Myocyte (in vitro differentiated cells): ENCODE data around the gene TTC16. TPM values are rescaled to one million over a fixed set of nuclear protein-coding genes. Genes with fewer than 3 reads are reported as not detected.

ENCODE experiments used
- DNase-seq: peaks from one replicate; pipeline ENCODE4 v3.0.0-alpha.2; 2012; ENCODE audit warnings: low read depth
- total RNA-seq: library from RNA; depleted of rRNA; stranded (reverse); fragments of >200 nt; gene quantifications from 2 replicates; pipeline ENCODE4 v1.2.3, GENCODE V29; 2014

TTC16 gene
- total RNA-seq, 1 donor from 2014 or later, result not detected

DNA sequence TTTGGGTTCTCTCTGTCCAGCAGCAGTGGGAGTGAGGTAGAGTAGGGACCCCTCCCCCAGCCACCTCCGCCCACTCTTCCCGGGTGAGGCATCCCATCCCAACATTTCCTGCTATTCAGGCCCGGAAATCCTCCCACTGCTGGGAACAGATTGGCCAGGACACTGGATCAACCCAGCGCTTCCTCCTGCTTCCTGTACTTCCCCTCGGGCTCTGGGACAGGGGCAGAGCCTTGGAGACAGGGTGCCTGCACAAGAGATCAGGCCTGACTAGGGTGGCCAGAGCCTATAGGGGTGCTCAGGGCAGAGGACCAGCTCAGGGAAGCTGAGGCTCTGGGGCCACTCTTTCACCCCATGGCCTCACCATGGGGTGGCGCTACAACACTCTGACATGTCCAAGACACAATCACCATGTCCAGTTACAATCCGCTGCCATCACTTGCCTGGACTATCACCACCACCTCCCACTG is 48.1 kb downstream of the TTC16 start:
- DNase-seq, result no peak

DNA sequence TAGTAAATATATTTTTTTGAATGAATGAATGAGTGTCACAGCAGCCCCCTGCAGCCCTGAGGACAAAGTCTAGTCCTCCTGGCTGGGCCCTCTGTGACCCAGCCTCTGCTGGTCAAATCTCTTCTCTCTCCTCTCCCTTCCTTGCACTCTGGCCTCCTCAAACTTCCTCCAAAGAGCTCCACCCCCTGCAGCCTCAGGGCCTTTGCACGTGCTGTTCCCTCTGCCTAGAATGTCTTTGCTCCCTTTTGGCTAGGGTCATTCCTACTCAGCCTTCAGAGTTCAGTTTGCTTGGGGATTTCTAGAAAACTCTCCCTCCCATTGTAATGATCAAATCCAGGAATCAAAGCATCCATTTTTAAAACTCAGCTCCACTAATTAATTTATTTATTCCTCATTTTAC is 49.5 kb downstream of the TTC16 start:
- DNase-seq, result no peak

DNA sequence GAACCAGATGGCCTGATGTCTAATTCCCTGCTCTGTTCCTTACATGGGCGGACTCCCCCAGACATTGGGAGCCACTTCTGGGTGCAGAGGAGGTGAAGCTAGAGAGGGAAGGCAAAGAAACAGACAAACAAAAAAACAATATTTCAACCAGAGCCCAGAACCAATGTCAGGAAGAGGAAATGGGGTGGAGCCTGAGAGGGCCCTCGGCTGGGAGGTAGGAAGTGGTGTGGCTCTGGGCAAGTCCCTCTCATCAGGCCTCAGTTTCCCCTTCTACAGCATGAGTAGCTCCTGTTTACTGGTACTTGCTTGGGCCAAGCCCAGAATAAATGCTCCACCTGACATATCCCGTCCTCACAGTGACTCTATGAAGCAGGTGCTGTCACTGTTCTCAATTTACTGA is 51.5 kb downstream of the TTC16 start:
- DNase-seq, result no peak

DNA sequence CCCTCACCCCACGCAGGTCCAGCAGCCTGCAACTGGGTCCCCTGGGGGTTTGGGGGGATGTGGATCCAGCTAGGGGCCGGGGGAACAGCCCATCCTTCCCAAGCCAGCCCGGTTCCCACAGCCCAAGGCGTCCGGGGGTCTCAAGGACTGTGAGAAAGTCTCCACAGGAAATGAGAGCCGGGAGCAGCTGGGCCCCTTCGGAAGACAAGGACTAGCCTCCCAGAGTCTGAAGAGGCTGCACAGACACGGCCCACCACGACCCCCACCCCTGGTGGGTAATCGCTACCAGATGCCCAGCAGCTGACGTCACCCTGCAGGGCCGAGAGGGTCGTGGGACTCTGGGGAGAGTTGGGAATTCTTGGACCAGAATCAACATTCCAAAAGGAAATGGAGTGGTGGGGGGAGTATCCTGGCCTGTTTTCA is 52.0 kb downstream of the TTC16 start:
- no peak for DNase-seq

DNA sequence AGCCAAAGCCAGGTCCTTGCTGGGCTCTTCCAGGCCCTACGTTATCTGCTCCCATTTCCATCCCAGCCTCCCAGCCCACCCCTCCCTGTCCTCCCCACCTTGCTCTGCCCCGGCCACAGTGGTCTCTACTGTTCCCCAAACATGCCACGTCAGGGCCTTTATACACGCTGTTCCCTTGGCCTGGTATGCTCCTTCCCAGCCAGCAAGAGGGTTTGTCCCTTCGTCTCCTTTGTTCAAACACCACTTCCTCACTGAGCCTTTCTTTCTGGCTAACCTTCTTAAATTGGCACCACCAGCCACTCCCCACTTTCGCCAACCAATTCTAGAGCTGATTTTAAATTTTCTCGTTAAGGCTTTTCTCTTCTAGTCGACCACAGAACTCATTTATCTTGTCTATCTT is 52.8 kb downstream of the TTC16 start:
- no peak for DNase-seq

DNA sequence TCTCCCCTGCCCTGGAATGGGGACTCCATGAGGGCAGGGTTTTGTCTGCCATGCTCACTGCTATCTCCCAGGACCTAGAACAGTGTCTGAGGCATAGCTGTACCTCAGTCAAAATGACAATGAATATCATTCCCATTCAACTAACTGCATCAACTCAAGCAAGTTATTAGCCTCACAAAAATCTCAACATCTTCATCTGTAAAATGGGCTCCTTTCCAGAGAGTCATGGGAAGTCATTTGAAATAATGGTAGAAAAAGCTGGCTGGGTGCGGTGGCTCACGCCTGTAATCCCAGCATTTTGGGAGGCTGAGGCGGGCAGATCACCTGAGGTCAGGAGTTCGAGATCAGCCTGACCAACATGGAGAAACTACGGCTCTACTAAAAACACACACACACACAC is 53.2 kb downstream of the TTC16 start:
- DNase-seq, result no peak

DNA sequence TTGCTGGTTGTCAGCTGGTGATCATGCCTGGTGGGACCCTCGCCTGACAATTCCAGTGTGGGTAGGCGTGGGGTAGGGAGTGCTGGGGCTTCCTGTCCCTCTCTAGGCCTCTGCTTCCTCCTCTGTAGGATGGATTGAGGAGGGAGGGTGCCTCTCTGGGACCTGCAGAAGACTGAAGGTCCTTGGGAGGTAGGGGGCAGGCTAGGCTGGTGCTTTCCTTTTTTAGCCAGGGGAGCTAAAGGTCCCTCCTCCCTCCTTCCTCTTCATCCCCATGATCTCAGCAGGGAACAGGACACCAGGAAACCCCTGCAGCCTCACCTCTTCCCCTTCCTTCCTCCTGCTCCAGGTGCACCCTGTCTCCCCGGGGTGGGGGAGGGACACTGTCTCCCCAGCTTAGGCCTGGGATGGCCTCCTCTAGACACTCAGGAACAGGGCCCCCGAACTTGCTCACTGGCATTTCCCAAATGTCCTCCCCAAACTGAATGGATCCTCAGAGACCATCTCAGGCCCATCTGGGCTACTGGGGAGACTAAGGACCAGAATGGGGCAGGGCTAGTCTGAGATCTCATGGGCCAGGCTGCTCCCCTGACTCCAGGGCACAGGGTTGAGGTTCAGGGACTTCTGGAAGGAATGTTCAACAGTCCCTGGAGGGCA is 54.2 kb downstream of the TTC16 start:
- no peak for DNase-seq

DNA sequence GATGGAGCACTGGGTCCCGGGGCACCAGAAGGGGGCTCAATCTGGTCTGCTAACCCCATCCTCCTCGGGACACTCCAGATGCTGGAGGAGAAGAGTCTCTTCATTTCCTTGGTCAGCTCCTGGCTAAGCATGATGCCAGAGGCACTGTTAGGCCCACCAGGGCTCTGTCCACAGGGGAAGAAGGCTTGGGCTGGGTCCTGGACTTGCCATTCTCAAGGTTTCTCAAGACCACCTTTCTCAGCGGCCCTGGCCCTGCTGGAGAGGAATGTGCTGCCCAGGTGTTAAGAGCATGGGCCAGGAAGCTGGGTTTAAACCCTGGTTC is 54.7 kb downstream of the TTC16 start:
- DNase-seq, result no peak

DNA sequence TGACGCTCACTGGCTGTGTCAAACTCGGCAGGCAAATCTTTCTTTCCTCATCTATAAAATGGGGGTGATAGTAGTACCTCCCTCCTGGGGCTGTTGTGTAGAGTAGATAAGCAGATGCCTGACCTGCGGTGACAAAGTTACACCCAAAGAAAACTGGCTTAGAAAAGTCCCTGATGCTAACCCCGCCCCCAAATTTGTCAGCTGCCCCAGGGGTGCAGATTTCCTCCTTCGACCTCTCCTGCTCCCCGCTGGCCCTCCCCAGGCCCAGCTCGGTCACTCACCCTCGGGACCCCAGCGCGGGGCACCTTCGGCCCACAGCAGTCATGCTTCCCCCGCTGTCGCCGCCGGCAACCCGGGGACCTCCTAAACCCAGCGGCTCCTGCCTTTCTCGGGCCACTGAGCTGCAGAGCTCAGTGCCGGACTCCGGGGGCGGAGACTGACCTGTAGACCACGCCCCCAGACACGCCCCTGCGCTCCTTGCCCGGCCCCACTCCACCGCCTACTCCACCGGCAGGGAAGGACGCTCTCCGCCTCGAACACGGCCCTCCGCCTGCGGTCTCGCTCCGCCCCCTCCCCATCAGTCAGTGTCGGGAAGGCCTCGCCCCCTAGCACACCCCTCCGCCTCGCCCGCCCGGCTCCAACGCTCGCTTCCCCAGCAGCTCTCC is 55.2 kb downstream of the TTC16 start:
- peak; percentile 94 for DNase-seq

DNA sequence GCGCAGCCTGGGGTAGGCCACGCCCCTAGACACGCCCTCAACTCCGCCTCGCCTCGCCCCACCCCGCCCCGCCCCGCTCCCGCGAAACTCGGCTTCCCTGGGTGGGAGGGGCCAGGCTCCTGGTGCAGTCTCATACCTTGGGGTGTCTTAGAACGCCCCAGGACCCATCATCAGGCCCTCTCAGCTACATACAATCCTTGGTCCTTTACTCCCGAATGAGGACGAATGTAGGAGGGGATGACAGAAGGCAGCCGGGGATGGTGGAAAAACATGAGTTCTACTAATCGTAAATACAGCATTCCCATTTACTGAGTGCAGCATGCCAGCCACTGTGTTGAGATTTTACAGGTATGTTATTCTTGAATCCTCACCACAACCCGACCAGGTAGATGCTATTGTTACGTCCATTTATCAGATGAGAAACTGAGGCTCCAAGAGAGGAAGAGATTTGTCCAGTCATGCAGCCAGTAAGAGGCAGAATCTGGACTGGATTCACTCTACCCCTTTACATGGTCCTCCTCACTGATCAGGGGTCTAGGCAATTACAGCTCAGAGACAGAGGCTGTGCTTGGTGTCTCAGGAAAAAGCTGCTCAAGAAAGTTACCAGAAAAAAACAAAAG is 55.8 kb downstream of the TTC16 start:
- no peak for DNase-seq

DNA sequence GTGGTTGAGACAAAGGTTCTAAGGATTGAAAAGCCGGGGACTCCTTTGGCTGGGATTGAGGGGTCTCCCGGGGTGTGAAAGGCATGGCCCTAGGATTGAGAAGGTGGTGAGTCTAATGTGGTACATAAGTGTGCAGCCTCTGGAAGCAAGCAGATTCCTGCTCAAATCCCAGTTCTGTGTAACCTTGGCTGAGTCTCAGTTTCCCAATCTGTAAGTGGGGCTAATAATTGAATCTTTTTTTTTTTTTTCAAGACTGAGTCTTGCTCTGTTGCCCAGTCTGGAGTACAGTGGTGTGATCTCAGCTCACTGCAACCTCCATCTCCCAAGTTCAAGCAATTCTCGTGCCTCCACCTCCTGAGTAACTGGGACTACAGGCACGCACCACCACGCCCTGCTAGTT is 56.7 kb downstream of the TTC16 start:
- no peak for DNase-seq

DNA sequence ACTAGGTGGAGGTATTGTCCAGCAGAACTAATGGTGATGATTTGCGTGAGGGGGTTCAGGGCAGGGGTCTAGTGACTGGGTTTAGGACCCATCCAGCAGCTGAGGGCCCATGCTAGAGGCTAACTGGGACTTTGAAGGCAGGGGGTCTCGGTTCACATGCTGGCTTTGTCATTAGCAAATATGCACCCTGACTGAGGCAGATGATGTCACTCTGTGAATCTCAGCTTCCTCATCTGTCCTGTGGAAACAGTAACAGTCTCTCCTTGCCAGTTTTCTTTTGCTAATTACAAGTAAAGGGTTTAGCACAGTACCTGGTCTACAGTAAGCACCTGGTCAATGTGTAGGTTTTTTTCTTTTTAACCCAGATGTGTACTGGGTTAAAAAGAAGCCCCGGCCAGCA is 57.4 kb downstream of the TTC16 start:
- no peak for DNase-seq

DNA sequence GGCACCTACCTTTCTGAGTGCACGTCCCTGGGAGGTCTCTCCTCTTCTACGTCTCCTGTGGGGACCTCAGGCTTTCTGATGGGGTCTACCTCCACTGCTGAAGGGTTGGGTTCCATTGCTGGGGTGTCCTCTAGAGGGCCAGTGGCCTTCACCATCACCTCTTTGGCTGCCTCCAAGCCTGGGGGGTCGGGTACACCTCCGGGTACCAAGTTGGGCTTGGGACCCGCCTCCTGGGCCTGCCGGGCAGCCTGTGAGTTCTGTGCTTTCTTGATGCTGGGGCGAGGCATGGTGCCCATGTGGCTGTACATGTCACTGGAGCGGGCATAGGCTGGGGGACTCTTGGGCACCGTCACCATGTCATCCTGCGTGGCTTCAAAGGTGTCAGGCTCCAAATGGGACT is 58.1 kb downstream of the TTC16 start:
- DNase-seq, result no peak

DNA sequence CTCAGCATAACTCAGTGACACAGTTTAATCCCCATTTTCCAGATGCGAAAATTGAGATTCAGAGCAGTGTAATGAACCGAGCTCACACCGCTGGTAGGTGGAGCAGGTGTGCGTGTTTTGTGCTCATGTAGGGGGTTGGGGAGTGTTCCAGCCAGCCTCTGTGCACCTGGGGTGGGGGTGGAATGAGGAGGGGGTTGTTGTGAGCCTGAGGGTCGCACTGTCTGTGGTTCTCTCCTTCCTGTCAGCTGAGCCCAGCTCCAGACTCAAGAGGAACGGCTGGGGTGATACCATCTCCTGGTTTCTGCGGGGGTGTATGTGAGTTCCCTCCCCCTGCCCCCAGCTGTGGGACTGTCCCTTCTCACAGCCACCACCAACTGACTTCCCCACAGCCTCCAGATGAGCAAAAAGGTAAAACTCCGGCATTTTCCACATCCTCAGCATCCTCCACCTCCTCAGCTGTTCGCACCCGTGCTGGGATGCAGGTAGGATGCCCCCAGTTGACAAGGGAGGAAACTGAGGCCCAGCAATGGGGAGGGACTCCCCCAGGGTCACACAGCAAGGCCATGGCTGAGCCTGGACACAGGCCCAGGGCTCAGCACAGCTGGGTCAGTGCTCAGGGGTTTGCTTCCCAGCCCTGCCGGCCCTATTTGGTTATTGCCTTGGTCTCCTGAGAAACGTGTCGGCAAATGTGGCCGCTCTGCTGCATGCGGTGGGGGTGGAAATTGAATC is 60.5 kb downstream of the TTC16 start:
- no peak for DNase-seq

DNA sequence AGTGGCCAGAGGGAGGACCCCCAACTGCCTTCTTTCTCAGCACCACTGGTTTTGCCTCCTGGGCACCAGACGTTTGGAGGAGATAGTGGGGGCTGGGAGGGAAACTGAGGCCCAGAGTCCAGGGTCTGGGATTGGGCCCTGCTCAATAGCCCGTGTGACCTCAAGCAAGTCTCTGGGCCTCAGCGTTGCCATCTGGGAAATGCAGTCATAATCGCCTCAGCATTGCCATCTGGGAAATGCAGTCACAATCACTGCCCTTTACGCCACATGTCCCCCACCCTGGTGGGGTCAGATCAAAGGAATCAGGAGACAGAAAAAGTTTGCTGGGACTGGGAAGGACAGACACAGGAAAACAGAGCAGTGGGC is 61.0 kb downstream of the TTC16 start:
- DNase-seq, result no peak

DNA sequence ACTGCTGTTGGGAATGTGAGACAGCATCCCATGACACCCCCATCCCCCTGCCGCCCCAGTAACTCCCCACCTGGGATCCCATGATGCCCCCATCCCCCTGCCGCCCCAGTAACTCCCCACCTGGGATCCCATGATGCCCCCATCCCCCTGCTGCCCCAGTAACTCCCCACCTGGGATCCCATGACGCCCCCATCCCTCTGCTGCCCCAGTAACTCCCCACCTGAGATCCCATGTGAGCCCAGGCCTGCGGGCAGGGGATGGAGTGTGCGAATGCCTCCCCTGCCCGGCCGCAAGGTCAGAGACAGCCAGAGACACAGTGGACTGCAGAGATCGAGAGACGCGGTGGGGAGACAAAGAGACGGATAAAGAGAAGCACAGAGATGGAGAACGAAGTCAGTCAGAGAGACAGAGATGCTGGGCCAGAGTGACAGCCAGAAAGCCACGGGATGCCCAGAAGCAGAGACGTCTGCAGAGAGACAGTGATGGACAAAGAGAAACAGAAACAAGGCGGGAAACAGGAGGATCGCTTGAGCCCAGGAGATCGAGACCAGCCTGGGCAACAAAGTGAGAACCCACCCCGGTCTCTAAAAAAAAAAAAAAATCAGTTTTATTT is 61.6 kb downstream of the TTC16 start:
- no peak for DNase-seq

DNA sequence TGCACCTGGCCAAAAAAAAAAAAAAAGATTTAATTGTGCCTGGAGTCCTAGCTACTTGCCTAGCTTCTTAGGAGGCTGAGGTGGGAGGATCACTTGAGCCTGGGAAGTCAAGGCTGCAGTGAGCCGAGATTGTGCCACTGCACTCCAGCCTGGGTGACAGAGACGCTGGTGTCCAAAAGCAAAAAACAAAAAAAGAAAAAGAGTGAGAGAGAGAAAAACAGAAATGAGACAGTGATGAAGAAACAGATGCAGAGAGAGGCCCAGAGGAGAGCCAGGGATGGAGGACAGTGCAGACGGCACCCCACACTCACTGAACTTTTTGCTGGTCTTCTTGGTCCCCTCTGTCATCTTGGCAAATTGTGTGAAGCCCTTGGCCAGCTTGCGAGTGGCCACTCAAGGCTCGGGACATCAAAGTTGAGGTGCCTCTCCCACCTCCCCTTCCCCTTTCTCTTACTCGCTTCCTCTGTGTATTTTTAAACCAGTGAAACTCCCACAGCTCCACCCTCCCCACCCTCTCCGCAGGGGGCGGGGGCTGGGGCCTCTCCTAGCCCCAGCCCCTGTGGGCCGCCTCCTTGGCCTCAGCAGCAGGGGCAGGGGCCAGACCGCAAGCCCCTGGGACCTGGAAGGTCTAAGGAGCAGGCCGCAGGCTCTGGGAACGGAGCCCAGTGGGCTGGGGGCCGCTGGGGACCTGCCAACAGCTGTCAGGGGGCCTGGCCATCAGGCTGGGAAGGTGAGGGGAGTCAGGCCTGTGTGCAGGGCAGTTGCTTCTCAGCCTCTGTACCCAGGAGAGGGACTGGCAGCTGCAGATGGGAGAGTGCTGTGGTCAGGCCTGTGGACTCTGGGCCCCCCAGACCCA is 62.6 kb downstream of the TTC16 start, which contains the start of gene SH2D3C:
SH2D3C (minus strand) TSS at position 387 of the 856 bp plus-strand sequence; CDS start at position 348, 39 bp downstream.
- DNase-seq, result no peak

DNA sequence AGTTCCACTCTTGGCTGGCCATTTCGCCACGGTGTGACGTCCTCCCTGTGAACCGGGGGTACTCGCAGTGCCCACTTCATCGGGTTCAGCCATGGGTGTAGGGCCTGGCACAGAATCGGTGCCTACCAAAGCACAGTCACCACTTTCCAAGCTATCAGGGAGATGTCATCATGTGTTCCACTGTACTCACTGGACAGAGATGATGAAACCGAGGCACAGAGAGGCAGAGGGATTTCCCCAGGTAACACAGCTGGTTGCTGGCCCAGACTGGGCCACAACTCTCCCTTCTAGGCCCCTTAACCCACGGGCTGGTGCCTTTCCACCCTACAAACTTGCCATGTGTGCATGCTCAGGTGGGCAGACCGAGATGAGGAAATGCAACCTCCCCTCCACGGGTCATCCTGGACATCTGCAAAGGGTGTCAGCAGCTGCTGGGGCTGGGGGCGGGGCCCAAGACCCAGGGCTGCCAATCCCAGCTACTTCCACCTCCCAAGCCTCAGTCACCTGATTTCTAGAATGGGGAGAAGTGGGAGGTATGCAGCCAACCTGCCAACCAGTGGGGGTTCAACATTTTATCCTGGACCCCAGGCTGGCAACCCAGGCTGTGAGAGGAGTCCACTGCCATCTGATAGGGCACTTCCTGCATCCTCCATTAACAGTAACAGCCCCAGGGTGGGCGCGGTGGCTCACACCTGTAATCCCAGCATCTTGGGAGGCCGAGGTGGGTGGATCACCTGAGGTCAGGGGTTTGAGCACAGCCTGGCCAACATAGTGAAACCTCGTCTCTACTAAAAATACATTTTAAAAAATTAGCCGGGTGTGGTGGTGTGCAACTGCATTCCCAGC is 63.5 kb downstream of the TTC16 start:
- no peak for DNase-seq

DNA sequence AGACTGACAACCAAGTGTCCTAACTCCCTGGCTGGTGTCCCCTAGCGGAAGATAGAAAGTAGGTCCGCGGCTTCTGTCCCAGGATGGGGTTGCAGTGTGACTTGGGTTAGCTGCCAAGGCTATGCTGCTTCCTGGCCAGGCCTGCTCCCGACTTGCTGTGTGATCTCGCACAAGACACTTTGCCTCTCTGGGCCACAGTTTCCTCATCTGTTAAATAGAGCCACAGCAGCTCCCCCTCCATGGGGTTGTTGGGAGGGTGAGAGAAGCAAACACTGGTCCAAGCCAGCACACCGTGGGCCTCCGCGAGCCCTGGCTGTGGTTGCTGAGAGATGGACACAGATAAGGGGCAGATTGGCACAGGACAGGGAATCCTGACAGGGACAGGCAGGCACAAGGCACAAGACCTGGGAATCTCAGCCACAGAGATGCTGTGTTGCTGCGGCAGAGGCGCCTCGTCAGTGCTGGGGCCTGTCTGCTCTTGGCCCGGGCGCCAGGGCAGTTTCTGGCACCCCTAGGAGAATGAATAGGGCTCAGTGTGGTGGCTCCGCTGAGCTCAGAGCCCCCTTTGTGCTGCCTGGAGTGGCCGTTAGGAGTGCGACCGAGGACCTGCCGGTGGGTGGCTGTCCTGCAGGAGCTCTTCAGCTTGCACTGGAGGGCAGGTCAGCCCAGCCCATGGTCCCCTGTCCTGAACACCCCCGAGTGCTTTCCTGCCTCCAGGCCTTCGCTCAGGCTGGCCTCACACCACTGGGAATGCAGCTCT is 64.4 kb downstream of the TTC16 start:
- no peak for DNase-seq
